LoVo (cell line): ENCODE results near the gene PSMB5.
"Not testable (repeated sequence)": the region's sequence is repeated elsewhere in the genome, so short reads cannot be mapped to it uniquely, and the experiment has no call there.

Experiments used
- DNase-seq: peaks from one replicate; pipeline ENCODE4 v3.0.0-alpha.2; 2016; ENCODE audit warnings: low spot score

PSMB5 gene

DNA sequence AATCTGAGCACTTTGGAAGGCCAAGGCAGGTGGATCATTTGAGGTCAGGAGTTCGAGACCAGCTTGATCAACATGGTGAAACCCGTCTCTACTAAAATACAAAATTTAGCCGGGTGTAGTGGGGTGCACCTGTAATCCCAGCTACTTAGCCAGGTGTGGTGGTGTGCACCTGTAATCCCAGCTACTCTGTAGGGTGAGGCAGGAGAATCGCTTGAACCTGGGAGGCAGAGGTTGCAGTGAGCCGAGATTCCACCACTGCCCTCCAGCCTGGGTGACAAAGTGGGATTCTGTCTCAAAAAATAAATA is 21.0 kb downstream of the PSMB5 start:
- DNase-seq: not testable (repeated sequence)

DNA sequence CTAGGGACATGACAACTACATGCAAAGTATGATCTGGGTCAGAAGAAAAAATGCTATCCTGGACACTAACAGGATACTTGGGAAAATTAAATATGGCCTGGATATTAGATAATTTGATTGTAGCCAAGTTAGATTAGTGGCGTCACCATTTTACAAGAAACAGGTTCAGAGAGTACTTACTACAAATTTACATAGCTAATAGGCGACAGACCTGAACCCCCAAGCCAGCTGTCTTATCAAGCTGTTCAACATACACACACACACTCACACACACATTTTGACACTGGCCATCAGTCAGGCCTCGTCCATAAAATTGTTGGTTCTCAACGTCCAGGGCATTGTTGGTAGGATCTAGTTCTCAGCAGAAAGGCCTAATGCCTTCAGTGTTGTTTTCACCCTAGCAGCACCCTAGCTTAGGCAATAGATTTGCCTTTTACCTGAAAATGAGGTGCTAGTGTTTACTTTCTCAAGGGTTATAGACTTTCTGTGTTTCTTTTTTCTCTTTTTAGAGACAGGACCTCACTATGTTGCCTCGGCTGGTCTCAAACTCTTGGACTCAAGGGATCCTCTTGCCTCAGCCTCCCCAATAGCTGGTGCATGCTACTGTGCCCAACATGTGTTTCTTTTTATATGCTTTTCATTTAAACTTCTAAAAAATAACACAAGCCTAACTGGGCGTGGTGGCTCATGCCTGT is 21.5 kb downstream of the PSMB5 start:
- no peak for DNase-seq

DNA sequence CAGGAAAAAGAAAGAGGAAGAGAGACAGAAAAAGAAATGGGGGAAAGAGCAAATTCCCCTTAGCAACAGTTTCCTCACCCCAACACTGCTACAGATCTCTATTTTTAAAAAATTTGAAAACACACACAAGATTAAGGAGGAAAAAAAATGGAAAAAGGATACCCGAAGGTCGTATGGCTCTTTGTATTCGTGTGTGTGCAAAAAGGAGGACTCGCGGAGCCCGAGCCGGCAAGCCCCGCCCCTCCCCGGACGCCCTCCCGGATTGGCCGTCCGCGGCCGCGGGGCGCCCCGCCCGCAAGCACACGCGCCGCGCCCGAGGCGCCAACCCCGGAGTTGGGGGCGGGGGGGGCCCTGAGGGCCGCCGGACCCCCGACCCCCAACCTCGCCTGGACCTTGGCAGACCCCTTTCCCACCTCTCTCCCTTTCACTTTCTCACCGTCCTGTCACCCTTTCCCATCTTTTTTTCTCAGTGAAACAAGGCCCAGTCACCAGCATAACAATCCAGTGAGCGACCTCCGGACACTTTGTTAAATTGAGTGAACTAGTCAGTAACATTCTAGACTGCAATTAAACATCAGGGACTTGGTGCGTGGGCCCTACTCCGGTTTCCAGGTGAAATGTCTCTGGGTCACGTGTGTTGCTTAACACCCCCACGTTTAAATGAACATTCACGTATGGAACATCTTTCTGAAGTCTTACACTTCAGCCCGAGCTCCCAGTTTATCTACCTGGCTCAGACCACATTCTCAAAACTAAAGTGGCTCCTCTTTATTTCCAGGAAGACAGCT is 24.6 kb downstream of the PSMB5 start, which contains the start of gene C14orf93:
Gene C14orf93 (minus strand): TSS at position 205 of the 788 bp plus-strand sequence. CDS start 11,120 bp downstream, outside the sequence.
- DNase-seq: peak; percentile 78

DNA sequence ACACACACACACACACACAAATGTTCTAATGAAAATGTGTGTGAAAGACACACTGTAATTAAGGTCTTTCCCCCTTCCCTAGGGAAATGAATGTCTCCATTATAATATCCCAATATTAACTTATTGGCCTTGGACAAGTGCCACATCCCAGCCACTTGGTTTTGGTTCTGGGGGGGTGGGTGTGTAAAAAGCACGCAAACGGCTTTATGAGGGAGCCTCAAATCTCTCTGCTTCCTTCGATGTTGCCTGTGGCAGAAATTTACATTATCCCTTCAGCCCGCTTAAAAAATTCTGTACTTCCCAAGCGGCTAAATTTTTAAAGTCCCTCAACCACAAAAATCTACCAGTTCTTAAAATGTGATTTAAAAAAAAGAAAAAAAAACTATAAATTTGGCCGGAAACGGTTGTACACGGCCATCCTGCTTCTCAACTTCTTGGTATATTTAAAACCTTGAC is 25.2 kb downstream of the PSMB5 start:
- DNase-seq: no peak

DNA sequence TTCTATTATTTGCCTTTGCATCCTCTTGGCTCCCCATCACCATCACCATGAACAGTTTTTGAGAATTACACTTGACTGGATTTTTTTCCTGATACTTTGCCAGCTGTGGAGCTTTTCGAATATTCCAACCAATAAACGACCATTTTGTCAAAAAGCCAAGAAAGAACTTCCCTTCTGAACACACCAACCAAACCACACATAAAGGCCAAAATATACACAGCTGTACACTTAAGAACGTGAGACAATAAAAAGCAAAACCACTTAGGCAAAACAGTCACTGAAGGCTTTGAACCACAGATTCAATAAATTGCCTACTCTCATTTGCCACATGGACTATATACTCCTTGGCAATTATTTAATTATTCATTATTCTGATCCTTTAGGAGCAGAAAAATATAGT is 25.9 kb downstream of the PSMB5 start:
- DNase-seq: no peak

DNA sequence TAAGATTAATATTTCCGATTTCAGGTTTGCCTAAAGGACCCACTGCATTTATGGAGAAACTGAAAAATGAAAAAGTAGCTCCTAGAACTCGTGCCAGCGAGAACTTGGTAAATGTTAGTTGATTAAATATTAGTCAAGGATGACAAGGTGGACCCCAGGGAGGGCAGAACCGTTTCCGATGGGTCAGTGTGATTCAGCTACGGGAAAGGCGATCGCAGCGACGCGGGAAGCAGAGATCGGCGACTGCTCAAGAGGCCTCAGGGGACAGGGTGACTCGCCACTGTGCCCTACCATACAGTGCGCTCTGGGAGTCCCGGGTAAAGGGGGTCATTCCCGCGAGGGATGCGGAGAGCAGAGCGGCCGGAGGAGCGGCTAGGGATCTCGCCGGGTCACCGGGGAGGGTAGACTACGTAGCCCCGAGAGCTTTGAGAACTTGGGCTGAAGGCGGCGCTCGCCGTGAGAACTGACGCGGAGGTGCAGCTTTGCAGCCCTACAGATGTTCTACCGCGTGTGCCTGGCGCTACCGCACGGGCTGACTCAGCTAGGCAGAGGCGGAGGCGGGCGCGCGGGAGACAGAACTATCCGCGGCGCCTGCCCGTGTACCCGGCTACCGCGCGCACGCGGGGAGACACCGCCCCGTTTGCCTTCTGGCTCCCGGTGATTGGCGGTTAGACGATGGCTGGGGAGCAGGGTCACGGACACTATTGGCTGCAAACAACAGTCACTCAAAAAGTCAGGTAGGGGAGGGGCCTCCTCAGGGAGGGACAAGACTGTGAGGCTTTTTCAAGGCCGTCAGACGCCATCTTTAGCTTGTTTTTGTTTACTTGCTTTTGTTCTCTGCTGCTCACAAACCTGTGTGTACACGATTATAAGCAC is 27.9 kb downstream of the PSMB5 start:
- DNase-seq: peak; percentile 99

DNA sequence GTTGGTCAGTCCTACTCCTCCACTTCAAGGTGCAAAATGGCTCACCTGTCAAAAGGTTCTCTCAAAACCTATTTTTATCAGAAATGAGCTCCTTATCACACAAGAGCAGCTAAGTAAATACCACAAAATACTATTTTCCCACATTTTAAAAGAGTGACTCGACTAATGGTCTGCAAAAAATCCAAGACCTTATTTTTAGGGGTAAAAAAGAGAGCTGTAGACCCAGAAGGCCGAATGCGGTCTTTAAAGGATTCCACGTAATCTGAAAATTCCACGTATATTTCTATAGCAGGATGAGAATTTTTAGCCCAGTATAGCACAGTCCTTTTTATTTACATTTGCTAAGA is 28.5 kb downstream of the PSMB5 start:
- no peak for DNase-seq

DNA sequence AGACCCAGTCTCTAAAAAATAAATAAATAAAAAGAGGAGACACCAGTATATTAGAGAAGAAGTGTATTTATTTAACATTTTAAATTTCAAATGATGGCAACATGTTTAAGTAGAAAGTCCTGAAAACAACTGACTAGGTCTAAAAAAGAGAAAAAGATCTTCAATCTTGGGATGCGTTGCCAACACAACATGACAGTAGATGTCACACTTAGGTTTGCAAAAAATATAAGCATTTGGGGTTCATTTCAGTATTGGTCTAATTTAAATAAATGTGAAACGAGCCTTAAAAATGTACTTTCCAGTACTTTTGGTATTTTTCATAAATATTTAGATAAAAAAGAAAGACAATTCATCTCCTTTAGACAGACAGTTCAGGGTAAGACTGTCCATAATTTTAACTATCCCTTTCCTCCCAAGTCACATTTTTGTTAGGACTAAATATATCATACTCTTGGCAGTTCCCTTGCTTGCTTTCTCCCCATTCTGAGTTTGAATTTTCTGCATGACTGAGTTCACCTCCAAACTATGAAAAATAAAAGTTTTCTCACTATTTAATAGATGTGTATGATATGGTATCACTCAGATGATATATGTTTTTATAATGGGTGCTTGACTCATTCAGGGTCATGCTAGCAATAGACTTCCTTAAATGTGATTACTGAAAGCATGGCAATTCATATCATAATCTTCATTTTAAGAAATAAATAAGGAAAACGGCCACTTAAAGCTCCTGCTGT is 29.1 kb downstream of the PSMB5 start:
- DNase-seq: no peak

DNA sequence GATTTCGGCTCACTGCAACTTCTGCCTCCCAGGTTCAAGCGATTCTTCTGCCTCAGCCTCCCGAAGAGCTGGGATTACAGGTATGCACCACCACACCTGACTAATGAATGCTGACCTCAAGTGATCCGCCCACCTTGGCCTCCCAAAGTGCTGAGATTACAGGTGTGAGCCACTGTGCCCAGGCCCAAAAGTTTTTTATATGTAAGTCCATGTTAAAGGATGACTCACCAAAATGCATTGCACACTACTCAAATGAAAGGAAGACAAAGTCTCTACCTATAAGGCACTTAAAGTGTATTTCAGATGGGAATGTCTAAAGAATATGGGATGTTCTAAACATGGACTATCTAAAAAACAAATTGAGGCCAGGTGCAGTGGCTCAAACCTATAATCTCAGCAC is 30.4 kb downstream of the PSMB5 start:
- not testable (repeated sequence) for DNase-seq

DNA sequence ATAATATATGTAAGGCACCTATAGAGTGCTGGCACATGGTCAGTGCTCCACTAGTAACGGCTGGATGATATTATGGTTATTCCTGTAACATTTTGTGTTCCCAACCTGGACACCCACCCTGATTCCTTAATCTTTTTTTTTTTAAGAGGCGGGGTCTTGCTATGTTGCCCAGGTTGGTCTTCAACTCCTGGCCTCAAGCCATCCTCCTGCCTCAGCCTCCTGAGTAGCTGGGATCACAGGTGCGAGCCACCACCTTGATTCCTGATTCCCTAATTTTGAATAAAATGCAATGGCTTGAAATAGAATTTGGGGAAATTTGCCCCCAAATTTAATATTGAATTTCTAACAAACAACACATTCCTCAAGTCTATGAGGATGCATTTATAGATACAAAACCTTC is 32.1 kb downstream of the PSMB5 start:
- DNase-seq: no peak

DNA sequence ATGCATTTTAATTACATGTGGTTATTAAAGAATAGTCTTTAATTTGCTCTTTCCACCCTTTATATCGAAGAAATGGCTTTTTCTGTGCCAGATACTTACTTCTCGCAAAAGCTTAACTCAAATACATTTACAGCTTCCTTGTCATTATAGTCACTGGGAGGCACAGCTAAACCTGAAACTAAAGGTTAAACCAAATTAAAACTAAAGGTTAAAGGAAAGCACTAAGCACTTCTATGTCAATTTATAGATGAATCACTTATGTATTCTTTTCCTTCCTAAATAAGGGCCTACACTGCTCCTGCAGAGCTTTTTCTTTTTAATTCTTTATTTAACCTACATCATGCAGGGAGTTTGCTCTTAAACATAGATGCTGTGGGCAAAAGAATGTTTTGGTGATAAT is 33.8 kb downstream of the PSMB5 start:
- DNase-seq: no peak

DNA sequence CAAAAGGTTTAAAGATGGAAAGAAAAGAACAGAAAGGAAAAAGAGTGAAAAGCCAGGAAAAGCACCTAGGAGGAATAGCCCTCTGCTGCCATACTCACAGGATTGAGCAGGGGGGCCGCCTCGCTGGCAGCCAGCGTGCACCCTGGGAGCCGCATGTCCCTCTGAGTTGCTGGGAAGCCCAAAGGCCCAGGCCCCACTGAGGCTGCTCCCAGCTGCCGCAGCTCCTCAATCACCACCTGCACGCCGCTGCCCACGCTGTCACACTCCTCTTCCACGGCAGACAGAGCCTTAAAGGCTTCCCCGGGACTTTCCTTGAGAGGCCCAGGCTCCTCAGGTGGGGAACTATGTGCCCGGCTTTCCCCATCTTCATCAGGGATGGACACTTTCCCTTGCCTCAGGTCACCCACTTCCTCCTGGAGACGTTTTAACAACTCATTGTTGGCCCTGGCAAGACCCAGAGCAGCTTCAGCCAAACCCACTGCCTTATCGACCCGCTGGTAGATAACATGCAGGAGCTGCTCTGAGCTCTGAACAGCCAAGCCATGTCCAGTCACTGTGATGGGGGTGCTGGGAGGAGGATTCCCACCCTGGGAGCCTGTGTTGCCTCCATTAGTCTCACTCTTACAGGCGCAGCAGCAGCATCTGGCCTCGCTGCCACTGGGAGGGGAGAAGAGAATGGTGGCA is 36.2 kb downstream of the PSMB5 start:
- DNase-seq: no peak

DNA sequence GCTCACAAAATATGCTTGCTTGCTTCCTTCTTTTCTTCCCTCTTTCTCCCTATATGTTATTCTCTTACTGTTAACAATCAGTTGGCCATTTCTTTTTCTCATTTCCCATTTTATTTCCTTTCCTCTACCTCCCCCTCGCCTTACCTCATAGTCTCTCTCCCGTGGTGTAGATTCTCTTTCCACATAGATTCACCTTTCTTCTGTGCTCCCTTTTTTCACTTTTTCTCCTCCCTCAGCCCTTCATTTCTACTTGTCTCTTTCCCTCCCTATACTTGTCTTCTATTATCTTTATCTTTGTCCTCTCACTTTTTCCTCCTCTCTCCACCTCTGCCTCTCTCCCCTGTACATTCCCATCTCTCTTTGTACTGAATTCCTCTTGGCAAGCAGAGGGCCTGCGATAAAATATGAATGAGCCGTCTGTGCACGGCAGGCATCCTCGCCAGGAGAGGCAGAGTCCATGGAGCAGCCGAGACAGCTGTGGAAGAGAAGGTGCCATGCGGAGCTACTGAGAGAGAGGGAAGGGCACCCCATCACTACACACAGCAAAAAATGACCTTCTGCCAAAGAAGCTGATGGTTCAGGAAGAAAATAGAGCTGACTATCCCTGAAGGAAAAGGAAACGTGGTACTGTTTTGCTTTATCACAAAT is 36.9 kb downstream of the PSMB5 start:
- no peak for DNase-seq

DNA sequence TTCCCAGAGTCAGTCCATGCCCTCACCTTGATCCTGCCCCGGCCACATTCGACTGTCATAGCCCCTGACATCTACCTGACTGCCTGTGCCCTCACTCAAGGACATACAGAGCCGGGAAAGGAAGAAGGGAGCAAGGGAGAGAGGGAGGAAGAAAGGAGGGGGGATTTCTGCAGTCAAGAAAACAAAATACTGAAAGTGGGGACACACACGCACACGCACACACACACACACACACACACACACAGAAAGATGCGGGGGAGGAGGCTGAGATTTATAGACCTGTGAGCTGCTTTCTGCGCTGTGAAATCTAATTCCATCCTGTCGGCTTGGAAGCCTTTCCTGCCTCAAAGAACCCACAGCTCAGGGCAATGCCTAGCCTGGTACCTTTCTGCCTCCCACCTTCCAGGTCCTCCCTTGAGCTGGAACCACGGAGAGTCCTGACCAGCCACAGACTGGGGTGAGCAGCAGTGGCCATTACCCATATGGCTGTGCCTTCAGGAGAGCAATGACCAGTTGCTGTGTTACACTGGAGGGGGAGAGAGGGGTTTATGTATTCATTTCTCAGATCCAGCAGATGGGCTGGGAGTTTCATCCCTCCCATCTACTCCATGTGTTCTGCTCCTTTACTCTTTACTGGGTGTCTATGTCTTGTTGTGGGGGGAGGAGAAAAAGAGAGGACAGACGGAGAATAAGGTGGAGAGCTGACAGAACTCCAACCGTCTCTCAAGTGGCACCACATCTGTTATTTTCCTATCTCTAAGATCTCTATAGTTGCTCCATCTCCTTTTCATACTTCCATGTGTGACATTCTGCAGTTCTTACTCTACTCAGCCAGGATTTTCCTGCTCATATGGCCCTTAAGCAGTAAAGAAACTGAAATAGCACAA is 37.7 kb downstream of the PSMB5 start:
- no peak for DNase-seq

DNA sequence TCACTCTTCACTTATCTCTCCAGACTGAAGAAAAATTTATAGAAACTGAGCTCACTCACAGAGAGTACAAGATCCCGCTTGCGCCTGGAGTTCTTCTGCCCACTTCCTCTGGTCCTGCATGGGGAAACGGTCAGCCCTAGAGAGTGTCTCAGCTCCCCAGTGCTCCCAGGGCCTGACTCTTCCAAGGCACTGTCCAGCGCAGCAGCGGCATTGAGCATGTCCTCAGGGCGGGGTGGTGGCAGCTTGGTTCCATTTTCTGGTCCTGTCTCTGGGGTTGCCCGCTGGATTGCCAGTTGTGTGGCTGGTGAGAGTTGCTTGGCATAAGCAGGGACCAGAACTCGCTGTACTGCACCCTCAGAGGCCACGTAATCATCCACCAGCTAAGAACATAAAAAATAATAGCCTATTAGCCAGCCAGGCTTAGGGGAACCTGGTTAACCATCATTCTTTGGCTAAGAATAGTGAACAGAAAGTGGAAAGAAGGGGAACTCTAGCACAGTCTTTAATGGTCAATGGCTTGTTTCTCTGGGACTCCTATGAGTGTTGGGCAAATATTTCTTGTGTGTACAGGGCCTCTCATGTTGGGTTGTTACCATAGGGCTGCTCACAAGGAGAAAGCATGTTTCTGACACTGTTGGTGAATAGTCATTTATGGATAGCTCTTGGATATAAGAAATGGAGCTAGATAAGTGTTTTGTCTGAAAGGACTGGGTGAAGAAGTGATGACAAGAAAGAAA is 38.6 kb downstream of the PSMB5 start:
- DNase-seq: no peak

DNA sequence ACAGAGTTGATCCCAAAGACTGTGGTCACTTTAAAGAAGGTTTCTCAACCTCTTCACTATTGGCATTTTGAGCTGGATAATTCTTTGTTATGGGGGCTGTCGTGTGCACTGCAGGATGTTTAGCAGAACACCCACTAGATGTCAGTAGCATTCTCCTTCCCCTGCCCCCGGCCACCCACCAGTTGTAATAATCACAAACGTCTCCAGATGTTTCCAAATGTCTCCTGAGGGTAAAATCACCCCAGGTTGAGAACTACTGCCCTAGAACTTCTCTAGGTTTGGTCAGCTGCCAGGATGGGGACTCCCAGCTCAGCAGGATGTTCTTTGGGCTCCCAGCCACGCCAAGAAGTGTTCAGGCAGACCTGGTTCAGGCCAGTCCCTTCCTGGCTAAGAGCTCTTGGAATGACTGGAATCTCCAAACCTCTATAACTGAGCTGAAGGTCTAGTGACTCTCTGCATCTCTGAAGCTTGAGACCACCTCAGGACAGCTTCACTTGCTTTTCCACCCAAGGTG is 39.9 kb downstream of the PSMB5 start:
- no peak for DNase-seq

DNA sequence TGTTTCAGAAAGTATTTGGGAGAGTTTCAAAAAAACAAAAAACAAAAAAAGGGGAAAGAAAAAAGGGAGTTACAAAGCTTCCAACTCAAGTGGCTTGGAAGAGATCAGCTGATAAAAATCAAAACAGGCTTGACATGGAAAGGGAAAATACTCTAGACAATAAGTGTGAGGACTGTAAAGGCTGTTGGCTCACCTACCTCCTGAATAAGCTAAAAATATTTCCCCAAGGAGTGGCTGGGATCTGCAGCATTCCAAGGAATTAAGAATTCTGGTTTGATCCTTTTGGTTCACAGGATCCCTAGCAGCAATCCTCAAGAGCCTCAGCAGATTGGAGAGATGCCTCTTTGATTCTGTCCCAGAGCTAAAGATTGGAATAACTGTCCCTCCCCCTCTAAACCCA is 41.2 kb downstream of the PSMB5 start:
- DNase-seq: no peak

DNA sequence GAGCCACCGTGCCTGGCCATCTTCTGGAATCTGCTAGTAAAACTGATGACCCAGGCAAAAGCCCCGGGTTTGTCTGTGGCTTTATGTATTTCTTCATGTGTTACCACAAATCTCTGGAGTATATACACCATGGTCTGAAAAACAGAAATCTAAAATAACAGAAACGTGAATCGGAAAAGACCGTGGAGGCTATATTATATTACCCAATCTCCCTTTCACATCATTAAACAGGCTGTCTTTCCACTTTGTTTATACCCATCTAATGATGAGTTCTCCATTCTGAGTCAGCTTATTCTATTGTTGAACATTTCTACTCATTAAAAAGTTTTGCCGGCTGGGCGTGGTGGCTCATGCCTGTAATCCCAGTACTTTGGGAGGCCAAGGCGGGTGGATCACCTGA is 42.8 kb downstream of the PSMB5 start:
- no peak for DNase-seq

DNA sequence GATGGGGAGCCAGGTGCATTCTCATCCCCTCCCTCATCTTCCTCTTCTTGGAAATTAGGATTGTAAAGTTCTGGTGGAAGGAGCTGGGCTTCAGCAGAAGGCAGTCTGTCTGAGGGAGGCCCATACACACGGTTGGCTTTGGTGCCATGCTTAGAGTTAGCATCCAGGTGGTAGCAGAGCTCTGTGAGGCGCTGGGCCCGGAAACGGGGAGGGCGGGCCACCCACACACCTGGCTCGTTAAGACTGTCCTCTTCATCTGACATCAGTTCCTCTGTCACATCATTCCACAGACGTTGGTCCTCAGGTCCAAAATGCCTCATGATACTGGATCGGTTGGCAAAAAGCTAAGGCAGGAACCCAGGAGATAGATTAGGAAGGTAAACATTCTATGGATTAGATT is 47.4 kb downstream of the PSMB5 start:
- DNase-seq: no peak
